ENCODE results near the gene FOXP1.

GRCh38 chr3:71189480-71189879, 394.0 kb downstream of the FOXP1 start:
- TF ChIP-seq, protein P1, sequence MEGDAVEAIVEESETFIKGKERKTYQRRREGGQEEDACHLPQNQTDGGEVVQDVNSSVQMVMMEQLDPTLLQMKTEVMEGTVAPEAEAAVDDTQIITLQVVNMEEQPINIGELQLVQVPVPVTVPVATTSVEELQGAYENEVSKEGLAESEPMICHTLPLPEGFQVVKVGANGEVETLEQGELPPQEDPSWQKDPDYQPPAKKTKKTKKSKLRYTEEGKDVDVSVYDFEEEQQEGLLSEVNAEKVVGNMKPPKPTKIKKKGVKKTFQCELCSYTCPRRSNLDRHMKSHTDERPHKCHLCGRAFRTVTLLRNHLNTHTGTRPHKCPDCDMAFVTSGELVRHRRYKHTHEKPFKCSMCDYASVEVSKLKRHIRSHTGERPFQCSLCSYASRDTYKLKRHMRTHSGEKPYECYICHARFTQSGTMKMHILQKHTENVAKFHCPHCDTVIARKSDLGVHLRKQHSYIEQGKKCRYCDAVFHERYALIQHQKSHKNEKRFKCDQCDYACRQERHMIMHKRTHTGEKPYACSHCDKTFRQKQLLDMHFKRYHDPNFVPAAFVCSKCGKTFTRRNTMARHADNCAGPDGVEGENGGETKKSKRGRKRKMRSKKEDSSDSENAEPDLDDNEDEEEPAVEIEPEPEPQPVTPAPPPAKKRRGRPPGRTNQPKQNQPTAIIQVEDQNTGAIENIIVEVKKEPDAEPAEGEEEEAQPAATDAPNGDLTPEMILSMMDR (conservative IDR thresholded peaks at IDR 0.05; ENCODE audit: low read depth, low read length), result no peak
- TF ChIP-seq EZH2 (IDR thresholded peaks at IDR 0.05; ENCODE audit: borderline replicate concordance, low read depth, low read length, poor library complexity, severe bottlenecking), result no peak
